IPS-18c (cell line): ENCODE measurements around the gene MB21D2.

Experiments
- H3K4me3 ChIP-seq: 2 replicates; pipeline ENCODE4 v1.7.0; 2013; ENCODE audit warnings: low read depth, mild to moderate bottlenecking, low read length, moderate library complexity; ENCODE audit not compliant: insufficient read depth
- H3K9me3 ChIP-seq: one replicate; pipeline ENCODE4 v1.6.1; 2013; ENCODE audit warnings: mild to moderate bottlenecking, low read length, moderate library complexity; ENCODE audit not compliant: control insufficient read depth, insufficient read depth

Gene MB21D2

DNA sequence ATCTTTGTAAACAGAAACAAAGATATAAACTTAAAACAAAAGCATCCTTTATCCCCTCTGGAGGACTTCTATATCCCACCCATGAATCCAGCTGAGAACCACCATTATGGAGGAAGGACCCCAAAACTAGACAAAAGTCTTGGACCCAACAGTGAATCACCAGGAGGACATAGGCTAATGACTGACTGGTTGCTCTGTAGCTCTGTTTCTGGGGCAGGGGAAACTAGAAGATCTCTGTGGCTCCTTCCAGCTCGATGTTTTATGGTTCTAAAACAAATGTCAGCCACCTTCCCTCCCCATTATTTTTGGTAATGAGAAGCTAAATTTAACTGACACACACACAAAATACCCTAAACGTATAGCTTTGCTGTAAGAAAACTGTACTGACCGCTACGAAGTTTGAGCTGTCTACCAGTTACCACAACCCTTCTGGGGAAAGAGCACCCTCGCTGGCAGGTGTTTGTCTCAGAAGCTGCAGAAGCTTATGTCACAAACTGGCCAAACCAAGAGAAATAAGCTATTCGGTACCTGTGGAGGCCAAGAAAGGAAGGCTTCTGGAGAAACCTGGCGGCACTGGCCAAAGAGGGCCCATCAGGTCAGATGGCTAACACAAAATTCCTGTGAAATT lies 36.4 kb downstream of the MB21D2 start:
- Histone ChIP-seq H3K9me3 (no peaks in the 10 kb centered on the region), H3K4me3 (no peak overlapping the region)

DNA sequence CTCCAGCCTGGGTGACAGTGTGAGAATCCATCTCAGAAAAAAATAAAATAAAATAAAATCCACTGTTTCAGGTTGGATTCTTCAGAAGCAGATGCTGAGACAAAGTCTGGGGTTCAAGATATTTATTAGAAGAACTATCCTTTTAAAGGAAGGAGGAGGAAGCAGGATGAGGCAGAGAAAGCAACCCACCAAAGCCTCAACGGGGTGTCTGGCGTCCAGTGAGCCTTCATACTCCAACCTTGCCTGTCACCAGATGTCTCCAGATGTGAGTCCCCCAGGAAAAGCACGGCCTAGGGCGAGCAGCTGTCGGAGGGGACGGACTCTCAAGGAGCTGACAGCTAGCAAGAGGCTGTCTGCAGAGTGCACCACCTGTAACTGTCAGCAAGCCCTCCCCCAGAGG lies 37.3 kb downstream of the MB21D2 start:
- Histone ChIP-seq H3K9me3 (no peaks in the 10 kb centered on the region), H3K4me3 (no peak overlapping the region)

DNA sequence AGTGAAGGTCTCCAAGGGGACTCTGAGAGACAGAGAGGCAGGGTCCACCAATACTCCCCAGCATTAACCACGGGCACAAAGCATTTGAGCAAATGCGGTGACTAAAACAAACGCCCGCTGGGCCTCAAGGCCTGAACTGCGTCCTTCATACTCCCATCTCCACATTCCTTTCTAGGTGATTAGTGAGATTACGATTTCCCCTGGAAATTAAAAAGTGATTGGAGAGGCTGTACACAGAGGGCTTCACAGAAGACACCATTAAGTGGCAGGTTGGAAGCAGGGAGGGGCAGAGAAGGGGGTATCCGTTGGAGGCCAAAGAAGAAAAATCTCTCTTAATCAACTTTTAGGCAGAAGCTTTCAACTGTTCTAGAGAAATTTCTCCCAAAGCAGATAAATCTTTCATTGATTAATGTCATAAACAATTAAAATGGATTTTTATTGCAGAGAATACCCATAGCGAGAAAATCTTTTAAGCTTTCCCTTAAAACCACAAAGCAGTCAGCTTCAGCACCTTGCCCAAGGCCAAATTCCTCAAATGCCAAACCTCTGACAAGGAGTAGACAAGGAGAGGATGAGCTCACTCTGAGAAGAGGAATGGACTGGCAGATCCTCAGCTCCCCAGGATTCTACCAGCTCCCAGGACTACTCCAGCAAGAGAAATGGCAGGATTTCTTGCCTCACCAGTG lies 38.2 kb downstream of the MB21D2 start:
- no peak overlapping the region for H3K4me3 ChIP-seq
- H3K9me3 ChIP-seq = no peaks in the 10 kb centered on the region

DNA sequence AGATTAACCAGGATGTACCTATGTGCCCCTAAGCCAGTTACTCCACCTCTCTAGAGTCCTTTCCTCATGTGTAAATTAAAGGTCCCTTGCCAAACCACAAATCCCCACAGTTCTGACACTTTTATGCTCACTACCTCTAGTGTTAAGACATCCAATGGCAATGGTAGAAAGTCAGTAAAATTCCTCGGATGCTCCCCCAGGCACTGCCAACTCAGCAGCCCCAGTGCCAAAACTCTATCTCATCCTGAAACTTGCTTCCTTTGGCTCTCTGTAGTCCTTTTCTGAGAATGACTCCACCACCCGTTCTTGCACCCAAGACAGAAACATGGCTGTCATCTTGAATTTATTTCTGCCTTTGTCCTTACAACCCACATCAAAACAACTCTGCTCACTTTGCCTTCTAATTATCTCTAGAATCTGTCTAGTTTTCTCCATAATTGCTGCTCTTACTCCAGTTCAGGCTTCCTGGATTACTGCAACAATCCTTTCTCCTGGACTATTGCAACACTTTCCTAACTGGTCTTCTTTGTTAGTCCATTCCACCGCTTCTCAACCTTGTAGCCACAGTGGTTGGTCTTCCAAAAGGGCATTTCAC lies 41.6 kb downstream of the MB21D2 start:
- H3K4me3 ChIP-seq = no peak overlapping the region
- H3K9me3 ChIP-seq = no peaks in the 10 kb centered on the region

DNA sequence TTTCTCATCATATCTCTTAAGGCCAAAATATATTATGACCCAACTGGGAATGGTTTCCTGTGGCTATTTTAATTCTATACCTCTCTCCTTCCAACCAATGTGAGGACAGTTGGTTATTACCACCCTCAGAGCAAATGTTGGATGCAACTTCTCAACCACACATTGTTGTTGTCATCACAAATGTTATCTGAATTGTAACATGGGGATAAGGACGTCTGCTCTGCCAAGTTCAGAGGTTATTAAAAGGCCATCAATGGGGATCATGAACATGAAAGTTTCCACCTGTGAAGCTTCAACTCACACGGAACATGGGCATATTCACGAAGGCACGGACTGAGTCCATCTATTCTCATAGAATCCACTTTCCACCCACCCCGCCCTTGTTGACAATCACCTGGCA lies 46.8 kb downstream of the MB21D2 start:
- no peak overlapping the region for H3K4me3 ChIP-seq
- no peaks in the 10 kb centered on the region for H3K9me3 ChIP-seq

DNA sequence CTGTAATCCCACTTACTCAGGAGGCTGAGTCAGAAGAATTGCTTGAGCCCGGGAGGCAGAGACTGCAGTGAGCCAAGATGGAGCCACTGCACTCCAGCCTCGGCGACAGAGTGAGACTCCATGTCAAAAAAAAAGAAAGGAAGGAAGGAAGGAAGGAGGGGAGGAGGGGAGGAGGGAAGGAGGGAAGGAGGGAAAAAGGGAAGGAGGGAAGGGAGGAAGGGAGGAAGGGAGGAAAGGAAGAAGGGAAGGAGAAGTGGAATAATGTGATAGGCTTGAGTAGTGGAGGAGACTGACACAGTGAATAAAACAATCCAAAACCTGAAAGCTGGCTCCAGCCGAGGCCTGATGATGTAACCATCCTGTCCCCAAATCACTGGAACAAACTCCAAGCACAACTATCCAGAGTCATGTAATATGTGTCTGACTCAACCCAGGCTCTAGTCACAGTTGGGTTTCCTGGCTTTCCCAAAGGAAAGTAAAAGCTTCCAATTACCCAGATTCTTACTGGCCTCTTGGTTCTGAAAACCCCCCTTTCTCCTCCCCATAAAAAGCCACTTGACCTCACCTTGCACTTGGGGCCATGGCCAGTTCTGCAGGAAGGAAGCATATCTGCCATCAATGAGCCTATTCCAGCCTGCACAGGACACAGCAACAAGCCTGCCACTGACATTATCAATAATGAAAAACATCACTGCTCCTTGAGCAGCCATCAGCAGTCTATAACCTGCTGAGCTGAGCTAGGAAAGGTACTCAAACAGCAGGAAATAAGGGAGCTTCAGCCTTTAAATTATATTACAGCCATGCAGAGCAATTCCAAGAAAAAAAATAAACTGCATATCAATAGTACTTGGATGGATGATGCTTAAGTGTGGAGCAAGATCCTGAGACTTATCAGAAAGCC lies 48.3 kb downstream of the MB21D2 start:
- no peak overlapping the region for H3K4me3 ChIP-seq

DNA sequence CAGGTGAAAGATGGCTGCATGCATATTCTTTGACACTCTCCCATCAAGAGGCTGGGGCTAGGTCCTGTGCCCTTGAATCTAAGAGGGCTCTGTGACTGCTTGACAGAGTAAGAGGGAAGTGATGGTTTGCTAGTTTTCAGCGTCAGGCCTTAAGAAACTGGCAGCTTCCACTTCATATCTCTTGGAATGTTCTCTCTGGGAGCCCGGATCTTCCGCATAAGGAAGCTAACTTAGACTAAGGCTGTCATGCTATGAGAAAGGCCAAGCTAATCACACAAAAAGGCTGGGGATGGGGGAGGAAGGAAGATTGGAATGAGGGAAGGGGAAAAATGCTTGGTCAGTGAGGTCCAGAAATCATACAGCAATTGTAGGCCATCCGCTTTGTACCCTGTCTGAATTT lies 50.0 kb downstream of the MB21D2 start:
- Histone ChIP-seq H3K9me3 (no peaks in the 10 kb centered on the region), H3K4me3 (no peak overlapping the region)

More for the DNA sequence above, 48.3 kb downstream of the MB21D2 start:
- no peaks in the 10 kb centered on the region for H3K9me3 ChIP-seq

DNA sequence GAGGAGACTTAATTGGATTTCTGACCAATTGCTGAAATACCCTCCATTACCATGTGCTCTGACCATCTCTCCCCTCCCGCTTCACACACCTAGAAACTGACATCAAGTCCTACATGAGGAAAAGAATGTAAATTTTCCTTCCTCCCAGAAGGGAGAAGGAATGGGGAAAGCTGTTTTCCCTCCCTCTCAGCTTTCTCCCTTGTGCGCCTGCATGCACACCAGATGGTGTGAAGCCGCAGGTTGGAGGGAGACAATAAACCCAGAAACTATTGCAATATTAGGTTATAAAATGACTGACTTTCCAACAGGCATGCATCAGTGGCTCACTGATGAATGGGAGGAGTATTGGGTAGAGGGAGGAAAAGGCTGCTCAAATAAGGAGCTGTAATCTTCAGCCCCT lies 50.9 kb downstream of the MB21D2 start:
- H3K4me3 ChIP-seq = no peak overlapping the region
- no peaks in the 10 kb centered on the region for H3K9me3 ChIP-seq

DNA sequence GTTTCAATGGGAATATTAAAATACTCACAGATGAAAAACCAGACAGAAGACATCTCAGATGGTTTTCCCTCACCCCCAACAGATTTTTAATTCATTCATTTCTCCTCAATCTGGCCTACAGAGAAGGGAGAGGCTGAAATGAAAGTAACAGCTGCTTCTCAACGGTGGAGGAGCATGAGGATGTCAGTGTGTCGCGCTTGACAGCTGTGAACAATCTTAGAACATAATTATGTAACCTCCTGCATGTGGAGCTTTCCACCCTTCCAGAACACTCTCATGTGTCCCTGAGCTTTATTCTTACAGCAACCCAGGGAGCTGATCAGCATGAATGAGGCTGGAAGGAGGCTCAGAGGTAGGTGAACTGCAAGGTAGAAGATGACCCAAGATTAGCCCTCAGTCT lies 52.7 kb downstream of the MB21D2 start:
- Histone ChIP-seq H3K9me3 (no peaks in the 10 kb centered on the region), H3K4me3 (no peak overlapping the region)

DNA sequence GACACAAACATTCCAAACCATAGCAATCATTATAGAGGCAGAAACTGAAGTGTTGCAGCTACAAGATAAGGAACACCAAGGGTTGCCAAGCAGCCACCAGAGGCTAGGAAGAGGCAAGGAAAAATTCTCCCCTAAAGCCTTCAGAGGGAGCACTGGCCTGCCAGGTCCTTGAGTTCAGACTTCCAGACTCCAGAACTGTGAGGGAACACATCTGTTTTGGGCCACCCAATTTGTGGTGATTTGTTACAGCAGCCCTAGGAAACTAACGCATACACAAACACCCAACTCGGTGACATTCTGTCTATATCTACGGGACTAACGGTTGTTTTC lies 54.6 kb downstream of the MB21D2 start:
- Histone ChIP-seq H3K9me3 (no peaks in the 10 kb centered on the region), H3K4me3 (no peak overlapping the region)

DNA sequence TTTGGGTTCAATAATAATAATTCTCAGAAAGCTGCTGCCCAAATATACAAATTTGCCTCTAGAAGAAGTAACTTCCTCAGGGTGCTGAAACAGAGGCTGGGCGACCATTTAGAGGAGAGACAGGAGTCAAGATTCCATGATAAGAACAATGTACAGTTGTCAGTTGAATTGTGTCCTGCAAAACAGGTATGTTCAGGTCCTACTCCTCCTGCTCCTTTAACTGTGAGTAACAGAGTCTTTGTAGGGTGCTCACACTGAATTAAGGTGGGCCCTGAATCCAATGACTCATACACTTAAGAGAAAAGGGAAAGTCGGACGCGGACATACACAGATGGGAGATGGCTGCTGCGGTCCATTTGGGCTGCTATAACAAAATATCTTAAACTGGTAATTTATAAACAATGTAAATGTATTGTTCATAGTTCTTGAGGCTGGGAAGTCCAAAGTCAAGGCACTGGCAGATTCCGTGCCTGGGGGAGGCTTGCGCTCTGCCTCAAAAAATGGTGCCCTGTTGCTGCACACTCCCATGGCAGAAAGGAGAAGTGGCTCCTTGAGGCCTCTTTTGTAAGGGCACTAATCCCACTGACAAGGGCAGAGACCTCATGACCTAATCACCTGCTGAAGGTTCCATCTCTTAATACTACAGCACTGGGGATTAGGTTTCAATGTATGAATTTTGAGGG lies 55.1 kb downstream of the MB21D2 start:
- no peak overlapping the region for H3K4me3 ChIP-seq

DNA sequence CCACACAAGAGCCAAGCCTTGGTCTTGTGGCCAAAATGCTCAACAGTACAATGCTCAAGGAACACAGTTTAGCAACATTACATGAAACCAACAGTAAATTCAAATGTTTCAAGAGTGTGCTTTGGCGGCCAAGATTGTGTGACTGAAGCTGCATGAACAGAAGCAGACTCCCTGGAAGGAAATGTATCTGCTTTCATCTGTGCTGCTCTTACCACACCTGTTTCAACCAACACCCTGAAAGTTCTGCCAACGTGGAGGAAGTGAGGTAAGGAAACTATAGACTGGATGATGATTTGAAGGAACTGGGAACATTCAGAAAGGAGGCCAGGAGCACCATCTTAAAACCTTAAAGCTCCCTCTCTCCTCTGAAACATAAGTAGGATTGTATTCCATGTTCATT lies 55.7 kb downstream of the MB21D2 start:
- no peaks in the 10 kb centered on the region for H3K9me3 ChIP-seq
- no peak overlapping the region for H3K4me3 ChIP-seq

More for the DNA sequence above, 55.1 kb downstream of the MB21D2 start:
- H3K9me3 ChIP-seq = no peaks in the 10 kb centered on the region

DNA sequence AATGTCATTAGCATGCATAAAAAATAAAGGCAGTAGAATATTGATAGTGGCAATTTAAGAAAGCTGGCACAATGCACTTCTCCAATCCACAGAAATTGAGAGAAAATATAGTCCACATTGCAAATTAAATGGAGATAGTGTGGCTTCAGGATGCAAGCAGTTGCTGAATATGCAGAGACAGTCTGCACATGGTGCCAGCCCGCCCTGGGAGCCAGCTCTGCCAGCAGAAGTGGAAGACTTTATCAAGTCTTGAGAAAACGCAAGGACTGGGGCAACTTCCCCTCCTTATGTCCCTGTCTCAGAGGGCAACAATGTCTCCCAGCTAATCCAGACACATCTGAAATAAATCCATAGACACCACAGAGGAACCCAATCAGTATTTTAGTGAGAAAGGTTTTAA lies 57.2 kb downstream of the MB21D2 start:
- H3K9me3 ChIP-seq = no peaks in the 10 kb centered on the region
- no peak overlapping the region for H3K4me3 ChIP-seq

DNA sequence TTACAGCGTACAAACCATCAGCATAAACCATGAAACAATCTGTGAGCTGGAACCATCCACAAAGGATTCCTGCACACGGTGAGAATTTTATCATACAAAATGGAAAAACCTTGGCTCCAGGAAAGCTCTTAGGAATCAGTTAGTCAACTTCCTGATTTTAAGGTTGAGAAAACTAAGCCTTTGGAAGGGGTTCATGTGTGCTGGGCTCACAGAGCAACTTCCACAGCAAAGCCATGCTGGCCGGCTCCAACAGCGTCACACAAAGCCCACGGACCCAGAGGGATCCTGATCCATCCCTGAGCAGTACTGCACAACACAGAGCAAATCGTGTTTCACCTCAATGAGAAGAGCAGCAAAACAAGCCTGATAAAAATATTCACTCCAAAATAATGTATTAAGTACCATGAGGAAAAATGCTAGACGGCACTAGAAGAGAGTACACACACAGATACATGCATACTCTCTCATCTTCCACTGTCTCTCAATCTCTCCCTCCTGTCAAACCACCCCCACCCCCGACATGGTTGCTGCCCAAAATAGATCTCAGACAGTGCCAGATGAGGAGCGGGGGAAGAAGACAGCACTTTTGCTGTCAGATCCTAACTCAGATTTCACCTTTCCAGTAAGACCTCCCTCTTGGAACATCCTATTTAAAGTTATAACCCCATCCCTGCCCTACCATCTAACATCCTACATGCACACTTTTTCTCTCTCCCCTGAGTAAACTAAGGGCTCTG lies 58.6 kb downstream of the MB21D2 start:
- no peak overlapping the region for H3K4me3 ChIP-seq
- no peaks in the 10 kb centered on the region for H3K9me3 ChIP-seq

DNA sequence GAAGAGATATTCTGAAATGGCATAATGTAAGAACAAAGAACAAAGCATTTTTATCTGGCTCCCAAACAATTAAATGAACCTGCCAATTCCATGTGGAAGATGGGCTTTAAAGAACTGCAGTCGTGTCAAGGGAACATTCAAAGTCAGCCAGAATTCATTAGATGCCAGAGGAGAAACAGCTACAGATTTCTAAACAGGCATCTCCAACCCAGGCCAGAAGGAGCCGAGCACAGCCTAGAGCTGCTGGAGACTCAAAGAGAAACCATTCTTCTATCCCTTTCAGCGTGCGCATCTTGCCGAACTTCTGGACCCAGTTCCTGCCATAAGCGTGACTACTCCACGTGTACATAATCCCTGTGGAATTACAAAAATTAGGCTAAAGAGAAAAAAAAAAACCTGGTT lies 60.4 kb downstream of the MB21D2 start:
- H3K4me3 ChIP-seq = no peak overlapping the region

DNA sequence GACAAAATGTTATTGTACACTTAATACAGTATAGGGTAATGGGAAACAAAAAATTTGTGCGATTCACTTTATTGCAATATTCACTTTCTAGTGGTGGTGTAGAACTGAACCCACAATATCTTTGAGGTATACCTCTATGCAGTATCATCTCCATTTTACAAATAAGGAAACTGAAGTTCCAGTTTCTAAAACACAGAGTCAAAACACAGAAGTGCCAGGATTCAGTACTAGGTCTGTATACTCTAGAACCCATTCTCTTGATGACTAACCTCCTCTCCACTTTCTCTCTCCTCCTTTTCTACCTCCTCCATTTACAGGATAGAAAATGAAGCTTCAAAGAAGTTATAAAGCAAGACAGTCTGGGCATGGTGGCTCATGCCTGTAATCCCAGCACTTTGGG lies 62.2 kb downstream of the MB21D2 start:
- H3K9me3 ChIP-seq = no peaks in the 10 kb centered on the region
- H3K4me3 ChIP-seq = no peak overlapping the region

More for the DNA sequence above, 60.4 kb downstream of the MB21D2 start:
- H3K9me3 ChIP-seq = no peaks in the 10 kb centered on the region
